Measurements from ENCODE around the gene FSTL3. TPM values are rescaled to one million over a fixed set of nuclear protein-coding genes. Genes with fewer than 3 reads are reported as not detected.

Gene FSTL3
- total RNA-seq, 4 donors from 2014 or later, result 4.4 to 43.3 (median 17.7) TPM

GRCh38 chr19:709196-709964, 33.2 kb downstream of the FSTL3 start:
- peak overlapping the region; percentile 43 to 89 (median 62) for H3K4me3 ChIP-seq
- no peaks in the 10 kb centered on the region for H3K9me3 ChIP-seq
- H3K4me1 ChIP-seq, result peaks cover 16 to 43% (median 22%) of the 10 kb centered on the region in 3 donors
- DNase-seq, result no peak
- TF ChIP-seq POLR2A (IDR thresholded peaks at IDR 0.05) (no peak), CTCF (IDR thresholded peaks at IDR 0.05) (no peak)
- no CpG with 5 or more reads among the region's 78 CpGs for WGBS, 2 donors
- H3K27me3 ChIP-seq, result peaks cover 0 to 37% (median 0%) of the 10 kb centered on the region in 4 donors
- no peaks in the 10 kb centered on the region for H3K36me3 ChIP-seq
- intact Hi-C loops (cut with DNase I), result no loop called here
- peak overlapping the region; percentile 57 to 92 (median 82) for H3K27ac ChIP-seq

- Histone ChIP-seq H3K4me1 (peaks cover 16 to 40% (median 20%) of the 10 kb centered on the region in 3 donors), H3K4me3 (peak overlapping the region; percentile 43 to 89 (median 62)), H3K36me3 (no peaks in the 10 kb centered on the region), H3K27me3 (peaks cover 0 to 33% (median 0%) of the 10 kb centered on the region in 4 donors), H3K27ac (peak overlapping the region; percentile 57 to 92 (median 82)), H3K9me3 (peaks cover 0 to 2% (median 0%) of the 10 kb centered on the region in 3 donors)
- intact Hi-C loops (cut with DNase I), result no loop called here
- TF ChIP-seq POLR2A (IDR thresholded peaks at IDR 0.05), result peak in 1 of 4 donors; percentile 11
- TF ChIP-seq CTCF (IDR thresholded peaks at IDR 0.05), result no peak
- no peak for DNase-seq
- WGBS, 2 donors, result 0% methylated on average over 6 of the region's 27 CpGs; no CpG with 5 or more reads in 1 of the 2 donors
Measured at GRCh38 chr19:709965-710571, 33.9 kb downstream of the FSTL3 start.

- TF ChIP-seq POLR2A (IDR thresholded peaks at IDR 0.05), result no peak
- no peak for TF ChIP-seq CTCF (IDR thresholded peaks at IDR 0.05)
- H3K9me3 ChIP-seq, result peaks cover 0 to 9% (median 0%) of the 10 kb centered on the region in 3 donors
- peak overlapping the region; percentile 57 to 92 (median 82) for H3K27ac ChIP-seq
- peaks cover 0 to 33% (median 0%) of the 10 kb centered on the region in 4 donors for H3K27me3 ChIP-seq
- DNase-seq, result no peak
- no peaks in the 10 kb centered on the region for H3K36me3 ChIP-seq
- peaks cover 16 to 40% (median 20%) of the 10 kb centered on the region in 3 donors for H3K4me1 ChIP-seq
- WGBS, 2 donors, result 55 to 60% methylated on average over 1 to 5 of the region's 21 CpGs
- intact Hi-C loops (cut with DNase I), result no loop called here
- peak overlapping the region in 3 of 4 donors; percentile 52 to 89 (median 71) for H3K4me3 ChIP-seq
Measured at GRCh38 chr19:710767-711166, 34.6 kb downstream of the FSTL3 start.

GRCh38 chr19:711254-711653, 35.1 kb downstream of the FSTL3 start:
- H3K27ac ChIP-seq, result peak overlapping the region in 3 of 4 donors; percentile 37 to 85 (median 80)
- no peak for DNase-seq
- intact Hi-C loops (cut with DNase I), result no loop called here
- H3K27me3 ChIP-seq, result peaks cover 0 to 33% (median 0%) of the 10 kb centered on the region in 4 donors
- TF ChIP-seq POLR2A (IDR thresholded peaks at IDR 0.05), result no peak
- TF ChIP-seq CTCF (IDR thresholded peaks at IDR 0.05), result no peak
- peaks cover 16 to 40% (median 20%) of the 10 kb centered on the region in 3 donors for H3K4me1 ChIP-seq
- 69 to 70% methylated on average over 5 to 8 of the region's 8 CpGs for WGBS, 2 donors
- H3K4me3 ChIP-seq, result no peak overlapping the region
- H3K36me3 ChIP-seq, result no peaks in the 10 kb centered on the region
- H3K9me3 ChIP-seq, result peaks cover 0 to 9% (median 0%) of the 10 kb centered on the region in 3 donors

GRCh38 chr19:715347-715746, 39.2 kb downstream of the FSTL3 start:
- WGBS, 2 donors, result 83 to 94% methylated on average over 3 of the region's 3 CpGs
- Histone ChIP-seq H3K27me3 (peaks cover 0 to 27% (median 1%) of the 10 kb centered on the region in 4 donors), H3K27ac (no peak overlapping the region), H3K36me3 (no peaks in the 10 kb centered on the region), H3K4me3 (no peak overlapping the region), H3K4me1 (peaks cover 11 to 29% (median 14%) of the 10 kb centered on the region in 3 donors), H3K9me3 (peaks cover 0 to 9% (median 0%) of the 10 kb centered on the region in 3 donors)
- TF ChIP-seq CTCF (IDR thresholded peaks at IDR 0.05) (no peak), POLR2A (IDR thresholded peaks at IDR 0.05) (no peak)
- no peak for DNase-seq
- intact Hi-C loops (cut with DNase I), result no loop called here
